Upper lobe of left lung (tissue), 6 donors: ENCODE results near the gene DLG4. TPM values are rescaled to one million over a fixed set of nuclear protein-coding genes. Genes with fewer than 3 reads are reported as not detected.
A peak's percentile ranks its signal among the peaks of the same experiment; 100 is the strongest.
"Not testable (repeated sequence)": the region's sequence is repeated elsewhere in the genome, so short reads cannot be mapped to it uniquely, and the experiment has no call there.

ENCODE experiments used
- ATAC-seq, 2 donors: fragments of 200-7000 bp; cut with Tn5 transposase; one replicate each; pipeline ENCODE4 v1.9.1; 2022; ENCODE audit warnings: mild to moderate bottlenecking in 2 of 2, moderate library complexity in 2 of 2; ENCODE audit not compliant: low FRiP score in 2 of 2
- DNase-seq, 2 donors: peaks; one replicate each; pipeline ENCODE4 v3.0.0-alpha.2; 2019 to 2020
- H3K27ac ChIP-seq, 4 donors: fragments of 200-600 bp; sonication (generic); one replicate each; pipeline ENCODE4 v1.5.1; 2016 to 2019
- H3K27me3 ChIP-seq, 4 donors: fragments of 200-600 bp; sonication (generic); one replicate each; pipeline ENCODE4 v1.5.1; 2017 to 2019
- H3K36me3 ChIP-seq, 4 donors: fragments of 200-600 bp; sonication (generic); one replicate each; pipeline ENCODE4 v1.5.1; 2016 to 2019
- H3K4me1 ChIP-seq, 4 donors: fragments of 200-600 bp; sonication (generic); one replicate each; pipeline ENCODE4 v1.5.1; 2018 to 2019
- H3K4me3 ChIP-seq, 4 donors: fragments of 200-600 bp; sonication (generic); one replicate each; pipeline ENCODE4 v1.5.1; 2017 to 2019; ENCODE audit warnings: mild to moderate bottlenecking in 2 of 4, moderate library complexity in 1 of 4
- H3K9me3 ChIP-seq, 4 donors: fragments of 200-600 bp; sonication (generic); one replicate each; pipeline ENCODE4 v1.5.1; 2018 to 2019
- EP300 ChIP-seq, 4 donors: sonication (generic); formaldehyde crosslinking; IDR thresholded peaks; one replicate each; pipeline ENCODE4 v1.5.1; 2017; ENCODE audit warnings: antibody characterized with exemption in 4 of 4, control low read depth in 2 of 4
- POLR2A ChIP-seq, 4 donors: fragments of 450-650 bp; IDR thresholded peaks; one replicate each; pipeline ENCODE4 v1.5.1; 2016 to 2017; ENCODE audit warnings: antibody characterized with exemption in 4 of 4, mild to moderate bottlenecking in 2 of 4
- POLR2AphosphoS5 ChIP-seq, 2 donors: sonication (generic); formaldehyde crosslinking; IDR thresholded peaks; one replicate each; pipeline ENCODE4 v1.5.1; 2017; ENCODE audit warnings: antibody characterized with exemption in 2 of 2
- WGBS, 2 donors: methylation state at CpG; one replicate each; pipeline ENCODE4 v1.1.5; 2017 to 2018; 5-methylcytosine and 5-hydroxymethylcytosine counted together
- total RNA-seq, 6 donors: library from RNA; depleted of rRNA in 4 of 6; stranded (reverse); fragments of >200 nt in 4 of 6; gene quantifications; one replicate each; pipeline versions ENCODE4 v1.1.0 to v1.2.1, GENCODE V29; 2016 to 2021
- TF ChIP-seq, protein P1 (sequence below), 6 experiments: fragments of 450-650 bp in 4 of 6; fragments of 200-600 bp in 2 of 6; sonication (generic) in 2 of 6; IDR thresholded peaks; one replicate each; pipeline ENCODE4 v1.5.1; 2016 to 2019; ENCODE audit warnings: antibody characterized with exemption in 6 of 6
- donor health status: DM: no; HTN: no; CAD: no; lungs with moderate emphysema.
- donor health status: DM: no; HTN: yes; CAD: no; lungs with severe emphysema.

Gene DLG4
- total RNA-seq, 6 donors from 2014 or later: 10.5 to 32.5 (median 19.4) TPM

DNA sequence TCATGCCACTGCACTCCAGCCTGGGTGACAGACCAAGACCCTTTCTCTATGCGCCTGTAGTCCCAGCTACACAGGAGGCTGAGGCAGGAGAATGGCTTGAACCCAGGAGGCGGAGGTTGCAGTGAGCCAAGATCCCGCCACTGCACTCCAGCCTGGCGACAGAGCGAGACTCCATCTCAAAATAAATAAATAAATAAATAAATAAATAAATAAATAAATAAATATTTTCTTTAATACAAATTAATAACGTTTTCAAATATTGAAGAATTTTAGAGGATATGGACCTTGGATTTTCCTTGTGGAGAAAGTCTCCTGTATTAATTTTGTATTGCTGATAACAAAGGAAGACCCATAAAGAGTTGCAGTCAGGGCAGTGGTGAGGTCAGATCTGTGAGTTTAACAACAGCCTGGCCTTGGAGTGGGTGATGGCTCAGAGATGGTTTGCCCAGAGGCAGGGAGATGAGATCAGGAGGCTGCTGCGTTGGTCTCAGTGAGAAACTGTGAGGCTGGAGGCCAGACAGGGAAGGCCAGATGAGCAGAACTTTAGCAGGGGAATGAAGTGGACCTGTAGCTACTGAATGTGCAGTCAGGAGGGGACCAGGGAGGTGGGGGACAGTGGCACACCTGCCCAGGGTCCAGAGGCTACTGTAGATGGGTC is 36.1 kb downstream of the DLG4 start:
- no peak for TF ChIP-seq POLR2AphosphoS5 (IDR thresholded peaks at IDR 0.05)
- no peak for TF ChIP-seq POLR2A (IDR thresholded peaks at IDR 0.05)
- TF ChIP-seq EP300 (IDR thresholded peaks at IDR 0.05): no peak
- H3K4me3 ChIP-seq: no peak overlapping the region
- no peaks in the 10 kb centered on the region for H3K9me3 ChIP-seq
- DNase-seq (no peak), ATAC-seq (no peak)
- WGBS, 2 donors: 87% methylated on average over 7 of the region's 7 CpGs
- peak overlapping the region in 1 of 4 donors; percentile 31 for H3K27ac ChIP-seq
- H3K27me3 ChIP-seq: no peaks in the 10 kb centered on the region
- H3K36me3 ChIP-seq: no peaks in the 10 kb centered on the region
- peaks cover 0 to 8% (median 6%) of the 10 kb centered on the region in 4 donors for H3K4me1 ChIP-seq

DNA sequence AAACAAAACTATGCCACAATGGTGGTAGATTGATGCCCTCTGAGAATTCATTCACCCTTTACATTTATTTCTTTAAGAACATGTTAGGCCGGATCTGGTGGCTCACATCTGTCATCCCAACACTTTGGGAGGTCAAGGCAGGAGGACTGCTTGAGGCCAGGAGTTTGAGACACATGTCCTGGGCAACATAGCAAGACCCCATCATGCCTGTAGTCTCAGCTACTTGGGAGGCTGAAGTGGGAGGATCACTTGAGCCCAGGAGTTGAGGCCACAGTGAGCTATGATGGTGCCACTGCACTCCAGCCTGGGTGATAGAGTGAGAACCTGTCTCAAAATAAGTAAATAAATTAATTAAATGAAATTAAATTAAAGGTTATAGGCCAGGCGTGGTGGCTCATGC is 37.5 kb downstream of the DLG4 start:
- H3K27ac ChIP-seq, H3K27me3 ChIP-seq, ATAC-seq, DNase-seq, H3K36me3 ChIP-seq, H3K4me3 ChIP-seq, H3K9me3 ChIP-seq: not testable (repeated sequence)
- H3K4me1 ChIP-seq: peaks cover 9 to 21% (median 19%) of the 10 kb centered on the region in 4 donors
- WGBS, 2 donors: 98 to 100% methylated on average over 2 of the region's 2 CpGs

DNA sequence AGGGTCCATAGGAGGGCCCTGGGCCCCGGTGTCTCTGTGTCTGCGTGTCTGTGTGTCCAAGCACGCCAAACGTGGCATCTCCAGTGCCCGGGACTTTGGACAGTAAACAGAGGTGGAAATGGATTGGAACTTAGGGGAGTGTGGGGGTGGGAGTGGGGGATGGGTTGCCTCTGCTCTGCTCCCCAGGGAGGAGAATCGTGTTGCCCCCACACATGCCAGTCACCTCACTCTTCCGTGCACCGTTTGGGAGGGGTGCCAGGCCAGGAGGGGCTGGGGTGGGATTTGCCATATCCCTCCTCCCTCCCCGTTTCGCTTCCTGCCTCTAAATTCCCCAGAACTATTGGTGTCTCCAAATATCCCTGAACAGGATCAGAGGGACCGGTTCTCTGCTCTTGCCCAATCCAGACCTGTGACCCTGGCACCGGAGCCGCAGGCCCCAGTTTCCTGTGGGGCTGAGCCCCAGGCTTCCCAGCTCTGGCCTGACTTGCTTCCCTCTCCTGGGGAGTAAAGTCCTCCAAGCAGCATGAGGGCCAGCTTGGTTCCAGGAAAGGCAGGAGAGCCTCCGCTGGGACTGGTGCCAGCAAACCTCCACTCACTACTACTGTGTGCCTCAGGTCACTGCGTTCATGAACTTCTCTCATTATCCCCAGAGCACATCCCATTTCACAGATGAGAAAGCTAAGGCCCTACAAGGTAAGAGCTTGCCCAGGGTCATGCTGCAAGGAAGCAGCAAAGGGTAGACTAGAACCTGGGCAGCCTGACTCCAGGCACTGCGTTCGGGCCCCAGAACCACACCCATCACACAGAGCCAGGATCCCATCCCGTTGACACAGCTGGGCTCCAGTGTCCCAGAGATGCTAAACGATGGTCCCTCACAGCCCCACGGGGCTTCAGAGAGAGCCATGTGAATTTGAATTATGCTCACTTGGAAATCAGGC is 40.0 kb downstream of the DLG4 start, which contains the start of gene ASGR1:
Gene ASGR1, minus strand, starts transcription at position 54 of the 938 bp plus-strand sequence. CDS start 807 bp downstream, outside the sequence.
- peak within 1 kb of the TSS in 1 of 4 donors; percentile 48 for H3K4me3 ChIP-seq
- ATAC-seq: no peak
- TF ChIP-seq POLR2AphosphoS5 (IDR thresholded peaks at IDR 0.05) (no peak), EP300 (IDR thresholded peaks at IDR 0.05) (no peak), POLR2A (IDR thresholded peaks at IDR 0.05) (no peak)
- TF ChIP-seq, protein P1, sequence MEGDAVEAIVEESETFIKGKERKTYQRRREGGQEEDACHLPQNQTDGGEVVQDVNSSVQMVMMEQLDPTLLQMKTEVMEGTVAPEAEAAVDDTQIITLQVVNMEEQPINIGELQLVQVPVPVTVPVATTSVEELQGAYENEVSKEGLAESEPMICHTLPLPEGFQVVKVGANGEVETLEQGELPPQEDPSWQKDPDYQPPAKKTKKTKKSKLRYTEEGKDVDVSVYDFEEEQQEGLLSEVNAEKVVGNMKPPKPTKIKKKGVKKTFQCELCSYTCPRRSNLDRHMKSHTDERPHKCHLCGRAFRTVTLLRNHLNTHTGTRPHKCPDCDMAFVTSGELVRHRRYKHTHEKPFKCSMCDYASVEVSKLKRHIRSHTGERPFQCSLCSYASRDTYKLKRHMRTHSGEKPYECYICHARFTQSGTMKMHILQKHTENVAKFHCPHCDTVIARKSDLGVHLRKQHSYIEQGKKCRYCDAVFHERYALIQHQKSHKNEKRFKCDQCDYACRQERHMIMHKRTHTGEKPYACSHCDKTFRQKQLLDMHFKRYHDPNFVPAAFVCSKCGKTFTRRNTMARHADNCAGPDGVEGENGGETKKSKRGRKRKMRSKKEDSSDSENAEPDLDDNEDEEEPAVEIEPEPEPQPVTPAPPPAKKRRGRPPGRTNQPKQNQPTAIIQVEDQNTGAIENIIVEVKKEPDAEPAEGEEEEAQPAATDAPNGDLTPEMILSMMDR (IDR thresholded peaks at IDR 0.05): no peak
- H3K27ac ChIP-seq: no peak within 1 kb of the TSS
- H3K4me1 ChIP-seq: peaks cover 12 to 26% (median 22%) of the 10 kb centered on the region in 4 donors
- WGBS, 2 donors: 63 to 70% methylated on average over 16 to 20 of the region's 20 CpGs
- no peaks in the 10 kb centered on the region for H3K9me3 ChIP-seq
- no peaks in the 10 kb centered on the region for H3K36me3 ChIP-seq
- DNase-seq: no peak
- peaks cover 0 to 7% (median 0%) of the 10 kb centered on the region in 4 donors for H3K27me3 ChIP-seq

DNA sequence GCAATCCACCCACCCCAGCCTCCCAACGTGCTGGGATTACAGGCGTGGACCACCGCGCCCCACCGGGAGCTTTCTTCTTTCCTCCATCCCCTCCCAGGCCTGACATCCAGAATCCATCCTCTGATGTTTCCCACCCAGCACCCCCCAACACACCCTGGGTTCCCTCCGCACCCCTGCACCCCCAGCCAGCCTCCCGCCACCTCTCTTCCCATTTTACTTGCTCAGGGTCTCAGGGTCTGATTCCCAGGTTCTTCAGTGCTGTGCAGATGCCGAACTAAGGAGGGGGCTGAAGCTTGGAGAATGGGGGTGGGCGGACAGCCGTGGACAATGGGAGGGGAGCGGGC is 40.7 kb downstream of the DLG4 start:
- Histone ChIP-seq H3K27me3 (peaks cover 0 to 7% (median 0%) of the 10 kb centered on the region in 4 donors), H3K4me3 (no peak overlapping the region), H3K36me3 (no peaks in the 10 kb centered on the region), H3K4me1 (peaks cover 12 to 28% (median 20%) of the 10 kb centered on the region in 4 donors), H3K27ac (no peak overlapping the region), H3K9me3 (no peaks in the 10 kb centered on the region)
- TF ChIP-seq POLR2AphosphoS5 (IDR thresholded peaks at IDR 0.05): no peak
- DNase-seq: no peak
- no peak for ATAC-seq
- WGBS, 2 donors: 85 to 91% methylated on average over 8 to 11 of the region's 11 CpGs

DNA sequence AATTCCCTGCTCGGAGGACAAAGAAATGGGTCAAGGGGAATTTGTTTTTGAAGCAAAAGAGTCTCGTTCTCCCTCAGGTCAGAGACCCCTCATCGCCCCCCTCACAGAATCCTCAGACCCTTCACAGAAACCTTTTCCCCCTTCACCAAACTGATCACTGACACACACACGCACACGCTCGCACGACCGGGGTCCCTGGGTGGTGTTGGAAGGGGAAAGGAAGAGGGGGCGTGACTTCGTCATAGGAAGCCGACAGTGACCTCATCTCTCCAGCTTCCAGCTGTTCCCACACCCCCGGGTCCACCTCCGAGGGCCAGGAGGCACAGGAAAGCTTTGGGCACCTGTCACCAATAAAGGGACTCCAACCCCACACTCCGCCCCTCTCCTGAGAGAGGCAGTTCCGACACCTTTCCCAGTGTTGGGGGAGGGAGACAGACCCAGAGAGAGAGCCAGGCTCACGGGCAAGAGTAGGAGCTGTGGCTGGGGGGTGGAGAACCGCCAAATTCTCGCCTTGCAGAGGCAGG is 41.6 kb downstream of the DLG4 start:
- DNase-seq (peak in 1 of 2 donors; percentile 54), ATAC-seq (peak; percentile 1 to 4)
- H3K9me3 ChIP-seq: no peaks in the 10 kb centered on the region
- no peaks in the 10 kb centered on the region for H3K36me3 ChIP-seq
- WGBS, 2 donors: 1 to 5% methylated on average over 15 to 18 of the region's 18 CpGs
- TF ChIP-seq EP300 (IDR thresholded peaks at IDR 0.05) (no peak), POLR2A (IDR thresholded peaks at IDR 0.05) (no peak), POLR2AphosphoS5 (IDR thresholded peaks at IDR 0.05) (no peak)
- TF ChIP-seq, protein P1 (IDR thresholded peaks at IDR 0.05): no peak
- H3K4me1 ChIP-seq: peaks cover 12 to 26% (median 21%) of the 10 kb centered on the region in 4 donors
- peak overlapping the region in 3 of 4 donors; percentile 32 to 48 (median 41) for H3K4me3 ChIP-seq
- peaks cover 0 to 7% (median 0%) of the 10 kb centered on the region in 4 donors for H3K27me3 ChIP-seq
- no peak overlapping the region for H3K27ac ChIP-seq
